ENCODE data around the gene ASAP2. TPM values are rescaled to one million over a fixed set of nuclear protein-coding genes. Genes with fewer than 3 reads are reported as not detected.

The ASAP2 gene
- total RNA-seq, 2 experiments from 2014 or later: not detected

GRCh38 chr2:9192712-9193111, 13.9 kb upstream of the ASAP2 start:
- ChIA-PET CTCF (interaction anchor here (2.6 kb wide), 1 partner anchor 13 kb away, joined by 9 read pairs; the partner anchor contains the start of gene ASAP2), POLR2A (no interaction called here)
- DNase-seq (no peak), ATAC-seq (no peak)
- Mint-ChIP-seq H3K27ac (no peak overlapping the region), H3K4me1 (ENCODE audit: low read depth) (no peaks in the 10 kb centered on the region), H3K4me3 (no peak overlapping the region), H3K9me3 (ENCODE audit: insufficient read depth) (no peaks in the 10 kb centered on the region), H3K36me3 (ENCODE audit: low read depth) (no peaks in the 10 kb centered on the region), H3K27me3 (ENCODE audit: low read depth) (peaks cover 5% of the 10 kb centered on the region)

- DNase-seq: no peak
- peaks cover 12% of the 10 kb centered on the region for H3K27me3 Mint-ChIP-seq (ENCODE audit: low read depth)
- H3K4me1 Mint-ChIP-seq (ENCODE audit: low read depth): no peaks in the 10 kb centered on the region
- CTCF ChIA-PET: interaction anchor here (2.6 kb wide), 1 partner anchor 11 kb away, joined by 9 read pairs; the partner anchor contains the start of gene ASAP2
- POLR2A ChIA-PET: no interaction called here
- no peak overlapping the region for H3K4me3 Mint-ChIP-seq
- H3K9me3 Mint-ChIP-seq (ENCODE audit: insufficient read depth): no peaks in the 10 kb centered on the region
- no peak overlapping the region for H3K27ac Mint-ChIP-seq
- no peaks in the 10 kb centered on the region for H3K36me3 Mint-ChIP-seq (ENCODE audit: low read depth)
- no peak for ATAC-seq
Measured at GRCh38 chr2:9194352-9194751, 12.3 kb upstream of the ASAP2 start.

GRCh38 chr2:9196637-9197036, 10.0 kb upstream of the ASAP2 start:
- Mint-ChIP-seq H3K4me1 (ENCODE audit: low read depth) (no peaks in the 10 kb centered on the region), H3K36me3 (ENCODE audit: low read depth) (no peaks in the 10 kb centered on the region), H3K27ac (no peak overlapping the region), H3K4me3 (no peak overlapping the region), H3K9me3 (ENCODE audit: insufficient read depth) (no peaks in the 10 kb centered on the region), H3K27me3 (ENCODE audit: low read depth) (peaks cover 24% of the 10 kb centered on the region)
- ATAC-seq: no peak
- CTCF ChIA-PET: no interaction called here
- DNase-seq: no peak
- POLR2A ChIA-PET: no interaction called here

- CTCF ChIA-PET: no interaction called here
- ATAC-seq (no peak), DNase-seq (no peak)
- Mint-ChIP-seq H3K4me3 (no peak overlapping the region), H3K4me1 (ENCODE audit: low read depth) (no peaks in the 10 kb centered on the region), H3K36me3 (ENCODE audit: low read depth) (no peaks in the 10 kb centered on the region), H3K27ac (no peak overlapping the region), H3K9me3 (ENCODE audit: insufficient read depth) (no peaks in the 10 kb centered on the region), H3K27me3 (ENCODE audit: low read depth) (peaks cover 25% of the 10 kb centered on the region)
- POLR2A ChIA-PET: no interaction called here
Measured at GRCh38 chr2:9197916-9198315, 8.7 kb upstream of the ASAP2 start.

GRCh38 chr2:9199716-9200632, 6.6 kb upstream of the ASAP2 start:
- ChIA-PET CTCF (no interaction called here), POLR2A (no interaction called here)
- Mint-ChIP-seq H3K4me1 (ENCODE audit: low read depth) (no peaks in the 10 kb centered on the region), H3K27ac (no peak overlapping the region), H3K9me3 (ENCODE audit: insufficient read depth) (no peaks in the 10 kb centered on the region), H3K4me3 (no peak overlapping the region), H3K27me3 (ENCODE audit: low read depth) (peaks cover 36% of the 10 kb centered on the region), H3K36me3 (ENCODE audit: low read depth) (no peaks in the 10 kb centered on the region)
- DNase-seq (no peak), ATAC-seq (no peak)

- no peak for ATAC-seq
- Mint-ChIP-seq H3K4me3 (no peak overlapping the region), H3K36me3 (ENCODE audit: low read depth) (no peaks in the 10 kb centered on the region), H3K27ac (no peak overlapping the region), H3K4me1 (ENCODE audit: low read depth) (no peaks in the 10 kb centered on the region), H3K9me3 (ENCODE audit: insufficient read depth) (no peaks in the 10 kb centered on the region), H3K27me3 (ENCODE audit: low read depth) (peaks cover 42% of the 10 kb centered on the region)
- DNase-seq: no peak
- CTCF ChIA-PET: no interaction called here
- POLR2A ChIA-PET: no interaction called here
Measured at GRCh38 chr2:9200633-9201015, 6.0 kb upstream of the ASAP2 start.

GRCh38 chr2:9201185-9201891, 5.3 kb upstream of the ASAP2 start:
- POLR2A ChIA-PET: interaction anchor here (0.6 kb wide), 1 partner anchor 142 kb away, joined by 3 read pairs; no protein-coding TSS in a partner anchor
- Mint-ChIP-seq H3K4me3 (no peak overlapping the region), H3K27ac (no peak overlapping the region), H3K9me3 (ENCODE audit: insufficient read depth) (no peaks in the 10 kb centered on the region), H3K4me1 (ENCODE audit: low read depth) (peaks cover 4% of the 10 kb centered on the region), H3K36me3 (ENCODE audit: low read depth) (no peaks in the 10 kb centered on the region), H3K27me3 (ENCODE audit: low read depth) (peaks cover 46% of the 10 kb centered on the region)
- CTCF ChIA-PET: no interaction called here
- DNase-seq (no peak), ATAC-seq (no peak)

- H3K4me3 Mint-ChIP-seq: no peak overlapping the region
- no peak for ATAC-seq
- no peak for DNase-seq
- CTCF ChIA-PET: no interaction called here
- no peaks in the 10 kb centered on the region for H3K9me3 Mint-ChIP-seq (ENCODE audit: insufficient read depth)
- POLR2A ChIA-PET: no interaction called here
- no peak overlapping the region for H3K27ac Mint-ChIP-seq
- peaks cover 50% of the 10 kb centered on the region for H3K27me3 Mint-ChIP-seq (ENCODE audit: low read depth)
- peaks cover 6% of the 10 kb centered on the region for H3K4me1 Mint-ChIP-seq (ENCODE audit: low read depth)
- no peaks in the 10 kb centered on the region for H3K36me3 Mint-ChIP-seq (ENCODE audit: low read depth)
Measured at GRCh38 chr2:9203006-9203405, 3.6 kb upstream of the ASAP2 start.

- ATAC-seq: no peak
- H3K4me1 Mint-ChIP-seq (ENCODE audit: low read depth): peaks cover 6% of the 10 kb centered on the region
- DNase-seq: no peak
- CTCF ChIA-PET: interaction anchor here (1.8 kb wide), 1 partner anchor 60 kb away, joined by 5 read pairs; no protein-coding TSS in a partner anchor
- H3K9me3 Mint-ChIP-seq (ENCODE audit: insufficient read depth): no peaks in the 10 kb centered on the region
- POLR2A ChIA-PET: no interaction called here
- no peak overlapping the region for H3K27ac Mint-ChIP-seq
- no peak overlapping the region for H3K4me3 Mint-ChIP-seq
- no peaks in the 10 kb centered on the region for H3K36me3 Mint-ChIP-seq (ENCODE audit: low read depth)
- peaks cover 54% of the 10 kb centered on the region for H3K27me3 Mint-ChIP-seq (ENCODE audit: low read depth)
Measured at GRCh38 chr2:9203876-9204275, 2.7 kb upstream of the ASAP2 start.

GRCh38 chr2:9204939-9205338, 1.7 kb upstream of the ASAP2 start:
- Mint-ChIP-seq H3K27me3 (ENCODE audit: low read depth) (peaks cover 59% of the 10 kb centered on the region), H3K4me3 (no peak overlapping the region), H3K9me3 (ENCODE audit: insufficient read depth) (no peaks in the 10 kb centered on the region), H3K4me1 (ENCODE audit: low read depth) (peaks cover 6% of the 10 kb centered on the region), H3K36me3 (ENCODE audit: low read depth) (no peaks in the 10 kb centered on the region), H3K27ac (no peak overlapping the region)
- DNase-seq (no peak), ATAC-seq (no peak)
- ChIA-PET POLR2A (no interaction called here), CTCF (interaction anchor here (1.2 to 2.3 kb wide), 3 partner anchors 11 to 63 kb away, joined by 4 to 9 read pairs (median 5); no protein-coding TSS in a partner anchor)

- DNase-seq: no peak
- POLR2A ChIA-PET: no interaction called here
- ATAC-seq: no peak
- Mint-ChIP-seq H3K27ac (no peak overlapping the region), H3K4me1 (ENCODE audit: low read depth) (peaks cover 6% of the 10 kb centered on the region), H3K4me3 (peak overlapping the region; percentile 58), H3K36me3 (ENCODE audit: low read depth) (no peaks in the 10 kb centered on the region), H3K27me3 (ENCODE audit: low read depth) (peaks cover 59% of the 10 kb centered on the region), H3K9me3 (ENCODE audit: insufficient read depth) (no peaks in the 10 kb centered on the region)
- CTCF ChIA-PET: interaction anchor here (1.2 to 2.3 kb wide), 3 partner anchors 12 to 64 kb away, joined by 4 to 9 read pairs (median 5); no protein-coding TSS in a partner anchor
Measured at GRCh38 chr2:9205486-9205885, 1.1 kb upstream of the ASAP2 start.

GRCh38 chr2:9206991-9207640, 504 bp downstream of the ASAP2 start:
- Mint-ChIP-seq H3K4me1 (ENCODE audit: low read depth) (peaks cover 6% of the 10 kb centered on the region), H3K27ac (no peak overlapping the region), H3K27me3 (ENCODE audit: low read depth) (peaks cover 55% of the 10 kb centered on the region), H3K9me3 (ENCODE audit: insufficient read depth) (no peaks in the 10 kb centered on the region), H3K36me3 (ENCODE audit: low read depth) (no peaks in the 10 kb centered on the region), H3K4me3 (no peak overlapping the region)
- POLR2A ChIA-PET: no interaction called here
- CTCF ChIA-PET: no interaction called here
- DNase-seq: no peak
- peak; percentile 32 for ATAC-seq

Measured in activated CD8-positive, alpha-beta T cell treated with anti-CD3 and anti-CD28 coated beads, Interleukin-2, amount 10 ng/mL, durations not matched to agents 7 days and 5 days (primary cell).